GM11168 (cell line): ENCODE measurements around the gene JOSD2.

Experiments used
- in situ Hi-C: fragments of 300-500 bp; cut with MboI; formaldehyde crosslinking; loops from one replicate; pipeline ENCODE4 v1.12.0; 2022; ENCODE audit warnings: low sequenced_read_pairs; ENCODE audit not compliant: unreplicated experiment

JOSD2 gene

DNA sequence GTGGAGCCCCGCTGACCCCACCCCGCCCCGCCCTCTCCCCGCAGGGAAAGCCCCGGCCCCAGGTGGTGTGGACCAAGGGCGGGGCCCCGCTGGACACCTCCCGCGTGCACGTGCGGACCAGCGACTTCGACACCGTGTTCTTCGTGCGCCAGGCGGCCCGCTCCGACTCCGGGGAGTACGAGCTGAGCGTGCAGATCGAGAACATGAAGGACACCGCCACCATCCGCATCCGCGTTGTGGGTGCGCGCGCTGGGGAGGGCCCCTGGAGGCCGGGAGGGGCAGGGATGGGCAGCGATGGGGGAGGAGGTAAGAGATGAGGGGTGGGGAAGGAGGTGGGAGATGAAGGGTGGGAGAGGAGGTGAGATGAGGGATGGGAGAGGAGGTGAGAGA, 51.9 kb downstream of the JOSD2 start:
- in situ Hi-C loops, result no loop called here

DNA sequence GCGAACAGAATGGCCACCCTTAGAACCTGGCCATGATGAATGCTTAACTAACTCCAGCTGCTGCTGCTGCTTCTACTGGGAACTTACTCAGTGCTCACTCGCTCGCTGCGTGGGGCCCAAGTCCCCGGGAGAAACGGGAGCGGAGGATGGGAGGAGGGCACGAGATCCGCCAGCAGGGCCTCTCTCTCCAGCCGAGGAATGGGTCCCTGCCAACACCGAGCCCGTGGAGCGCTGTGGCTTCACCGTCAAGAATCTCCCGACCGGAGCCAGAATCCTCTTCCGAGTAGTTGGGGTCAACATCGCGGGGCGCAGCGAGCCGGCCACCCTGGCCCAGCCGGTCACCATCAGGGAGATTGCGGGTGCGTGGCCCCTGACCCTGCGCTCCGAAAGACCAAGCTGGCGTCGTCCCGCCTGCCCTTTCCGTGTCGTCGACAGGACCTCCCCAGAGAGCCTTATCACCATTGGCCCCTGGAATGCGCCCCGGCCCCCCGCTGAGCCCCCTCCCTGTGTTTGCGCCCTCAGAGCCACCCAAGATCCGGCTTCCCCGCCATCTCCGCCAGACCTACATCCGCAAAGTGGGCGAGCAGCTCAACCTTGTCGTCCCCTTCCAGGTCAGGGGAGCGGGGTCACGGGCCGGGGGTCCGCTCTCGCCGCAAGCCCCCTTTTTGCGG, 52.5 kb downstream of the JOSD2 start:
- in situ Hi-C loops, result no loop called here

DNA sequence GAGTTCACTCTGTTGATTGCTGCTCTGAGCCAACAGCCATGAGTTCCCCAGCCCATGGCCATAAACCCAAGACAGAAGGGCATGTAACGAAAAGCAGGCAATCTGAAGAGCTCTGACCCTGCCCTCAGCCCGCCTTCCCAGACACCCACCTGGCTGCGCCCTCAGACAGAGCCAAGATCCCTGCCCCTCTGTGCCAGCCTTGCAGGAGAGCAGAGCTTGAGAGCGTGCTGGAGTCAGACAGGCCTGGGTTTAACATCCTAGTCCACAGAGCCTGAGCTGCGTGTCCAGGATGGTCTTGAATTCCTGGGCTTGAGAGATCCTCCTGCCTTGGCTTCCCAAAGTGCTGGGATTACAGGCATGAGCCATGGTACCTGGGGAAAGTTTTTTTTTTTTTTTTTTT, 53.7 kb downstream of the JOSD2 start:
- in situ Hi-C loops, result no loop called here
